Neural progenitor cell (in vitro differentiated cells): ENCODE data around the gene IGF2. TPM values are rescaled to one million over a fixed set of nuclear protein-coding genes. Genes with fewer than 3 reads are reported as not detected.

Experiments used
- DNase-seq: peaks from one replicate; pipeline ENCODE4 v3.0.0-alpha.2; 2016; ENCODE audit warnings: low spot score
- H2AFZ ChIP-seq: fragments of 200-600 bp; sonication (generic); replicated peaks from 2 replicates; pipeline ENCODE4 v1.6.1; 2016; ENCODE audit warnings: antibody characterized with exemption
- H3F3A ChIP-seq: fragments of 200-600 bp; sonication (generic); 2 replicates; pipeline ENCODE4 v1.6.1; 2016; ENCODE audit warnings: antibody characterized with exemption, low read depth
- H3K27ac ChIP-seq: fragments of 200-600 bp; sonication (generic); 2 replicates; pipeline ENCODE4 v1.5.1; 2016; ENCODE audit warnings: mild to moderate bottlenecking
- H3K27me3 ChIP-seq: fragments of 200-600 bp; sonication (generic); 2 replicates; pipeline ENCODE4 v1.6.1; 2016; ENCODE audit warnings: mild to moderate bottlenecking, moderate library complexity
- H3K36me3 ChIP-seq: fragments of 200-600 bp; sonication (generic); 2 replicates; pipeline ENCODE4 v1.5.1; 2016
- H3K4me1 ChIP-seq: fragments of 200-600 bp; sonication (generic); 2 replicates; pipeline ENCODE4 v1.6.1; 2016; ENCODE audit warnings: mixed run types
- H3K4me2 ChIP-seq: fragments of 200-600 bp; sonication (generic); 2 replicates; pipeline ENCODE4 v1.6.1; 2016
- H3K4me3 ChIP-seq: fragments of 200-600 bp; sonication (generic); 2 replicates; pipeline ENCODE4 v1.5.1; 2016
- H3K79me2 ChIP-seq: fragments of 200-600 bp; sonication (generic); 2 replicates; pipeline ENCODE4 v1.6.1; 2016; ENCODE audit warnings: low read depth
- H3K9ac ChIP-seq: fragments of 200-600 bp; sonication (generic); 2 replicates; pipeline ENCODE4 v1.6.1; 2016
- H3K9me3 ChIP-seq: fragments of 200-600 bp; sonication (generic); 2 replicates; pipeline ENCODE4 v1.5.1; 2016; ENCODE audit warnings: low read depth
- H4K20me1 ChIP-seq: fragments of 200-600 bp; sonication (generic); 2 replicates; pipeline ENCODE4 v1.6.1; 2016; ENCODE audit warnings: low read depth
- H3K27ac Mint-ChIP-seq: 3 replicates; pipeline ENCODE4 v1.8.0; 2021; ENCODE audit warnings: mixed read lengths
- H3K27me3 Mint-ChIP-seq: 2 replicates; pipeline ENCODE4 v1.8.0; 2022; ENCODE audit warnings: low read depth, mild to moderate bottlenecking, inconsistent platforms, moderate library complexity, mixed read lengths; ENCODE audit not compliant: insufficient read depth
- H3K36me3 Mint-ChIP-seq: 3 replicates; pipeline ENCODE4 v1.8.0; 2021; ENCODE audit warnings: mixed read lengths
- H3K4me1 Mint-ChIP-seq: 3 replicates; pipeline ENCODE4 v1.8.0; 2021; ENCODE audit warnings: mixed read lengths
- H3K4me3 Mint-ChIP-seq: 3 replicates; pipeline ENCODE4 v1.8.0; 2021; ENCODE audit warnings: mild to moderate bottlenecking, moderate library complexity, mixed read lengths
- H3K9me3 Mint-ChIP-seq: 3 replicates; pipeline ENCODE4 v1.8.0; 2020; ENCODE audit warnings: mixed read lengths
- EZH2 ChIP-seq: fragments of 200-600 bp; sonication (generic); IDR thresholded peaks from 2 replicates; pipeline ENCODE4 v1.6.1; 2017; ENCODE audit warnings: antibody characterized with exemption, mild to moderate bottlenecking, moderate library complexity
- EZH2phosphoT487 ChIP-seq: fragments of 200-600 bp; sonication (generic); IDR thresholded peaks from 2 replicates; pipeline ENCODE4 v1.6.1; 2017; ENCODE audit warnings: antibody characterized with exemption
- total RNA-seq: library from RNA; depleted of rRNA; stranded (reverse); fragments of >200 nt; gene quantifications from 2 replicates; pipeline ENCODE4 v1.2.3, GENCODE V29; 2015; ENCODE audit warnings: low replicate concordance
- TF ChIP-seq, protein P1 (sequence below): fragments of 200-600 bp; sonication (generic); IDR thresholded peaks from 2 replicates; pipeline ENCODE4 v1.5.1; 2017; ENCODE audit warnings: antibody characterized with exemption, mild to moderate bottlenecking

IGF2 gene
- total RNA-seq, 1 donor from 2014 or later: 0.45 TPM

DNA sequence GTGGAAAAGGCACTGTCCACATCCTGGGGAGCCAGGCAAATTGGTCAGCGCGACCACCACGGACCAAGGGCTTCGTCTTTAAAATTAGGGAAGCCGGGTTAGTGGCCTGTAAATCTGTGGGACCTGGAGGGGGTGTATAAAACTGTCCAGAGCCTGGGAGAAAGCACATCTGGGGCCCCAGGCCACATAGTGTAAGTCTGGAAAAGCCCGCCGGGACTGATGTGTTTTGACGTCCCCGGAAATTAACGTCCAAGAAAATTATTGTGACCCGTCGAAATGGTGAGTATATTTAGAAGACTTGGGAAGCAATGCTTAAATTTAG, 4.2 kb upstream of the IGF2 start:
- Histone ChIP-seq H3K27me3 (peaks cover 100% of the 10 kb centered on the region), H3F3A (peaks cover 4% of the 10 kb centered on the region), H3K4me2 (no peak overlapping the region), H3K9ac (no peak overlapping the region), H4K20me1 (peaks cover 48% of the 10 kb centered on the region), H3K4me3 (no peak overlapping the region), H3K79me2 (no peaks in the 10 kb centered on the region), H2AFZ (no peak overlapping the region), H3K36me3 (no peaks in the 10 kb centered on the region), H3K9me3 (no peaks in the 10 kb centered on the region), H3K27ac (no peak overlapping the region), H3K4me1 (peaks cover 16% of the 10 kb centered on the region)
- Mint-ChIP-seq H3K9me3 (no peaks in the 10 kb centered on the region), H3K36me3 (no peaks in the 10 kb centered on the region), H3K27me3 (peaks cover 64% of the 10 kb centered on the region), H3K27ac (no peak overlapping the region), H3K4me1 (peaks cover 15% of the 10 kb centered on the region), H3K4me3 (no peak overlapping the region)
- TF ChIP-seq EZH2phosphoT487 (no peak), EZH2 (no peak)
- TF ChIP-seq, protein P1, sequence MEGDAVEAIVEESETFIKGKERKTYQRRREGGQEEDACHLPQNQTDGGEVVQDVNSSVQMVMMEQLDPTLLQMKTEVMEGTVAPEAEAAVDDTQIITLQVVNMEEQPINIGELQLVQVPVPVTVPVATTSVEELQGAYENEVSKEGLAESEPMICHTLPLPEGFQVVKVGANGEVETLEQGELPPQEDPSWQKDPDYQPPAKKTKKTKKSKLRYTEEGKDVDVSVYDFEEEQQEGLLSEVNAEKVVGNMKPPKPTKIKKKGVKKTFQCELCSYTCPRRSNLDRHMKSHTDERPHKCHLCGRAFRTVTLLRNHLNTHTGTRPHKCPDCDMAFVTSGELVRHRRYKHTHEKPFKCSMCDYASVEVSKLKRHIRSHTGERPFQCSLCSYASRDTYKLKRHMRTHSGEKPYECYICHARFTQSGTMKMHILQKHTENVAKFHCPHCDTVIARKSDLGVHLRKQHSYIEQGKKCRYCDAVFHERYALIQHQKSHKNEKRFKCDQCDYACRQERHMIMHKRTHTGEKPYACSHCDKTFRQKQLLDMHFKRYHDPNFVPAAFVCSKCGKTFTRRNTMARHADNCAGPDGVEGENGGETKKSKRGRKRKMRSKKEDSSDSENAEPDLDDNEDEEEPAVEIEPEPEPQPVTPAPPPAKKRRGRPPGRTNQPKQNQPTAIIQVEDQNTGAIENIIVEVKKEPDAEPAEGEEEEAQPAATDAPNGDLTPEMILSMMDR: no peak
- DNase-seq: no peak

DNA sequence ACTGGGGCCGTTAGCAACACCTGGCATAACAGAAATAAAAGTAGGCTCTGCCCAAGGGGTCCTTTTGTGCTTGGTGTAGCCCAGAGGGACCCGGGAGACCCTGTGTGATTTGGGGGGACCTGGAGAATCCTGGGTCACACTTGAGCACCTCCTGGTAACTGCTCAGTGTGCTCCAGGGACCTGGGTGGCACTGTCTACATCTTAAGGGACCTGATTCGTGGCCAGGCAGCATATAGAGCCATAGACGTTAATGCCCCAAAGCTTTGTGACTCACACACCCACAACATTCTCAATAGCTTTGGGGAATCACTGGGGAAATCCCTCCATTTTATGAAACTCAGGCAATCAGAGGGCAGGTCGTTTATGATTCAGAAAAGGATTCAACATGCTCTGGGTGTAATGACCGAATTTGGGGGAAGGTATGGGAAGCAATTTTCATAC, 3.6 kb upstream of the IGF2 start:
- H3K27me3 ChIP-seq: peaks cover 100% of the 10 kb centered on the region
- H3K9me3 ChIP-seq: no peaks in the 10 kb centered on the region
- DNase-seq: no peak
- Mint-ChIP-seq H3K27ac (no peak overlapping the region), H3K9me3 (no peaks in the 10 kb centered on the region), H3K4me3 (no peak overlapping the region), H3K4me1 (peaks cover 11% of the 10 kb centered on the region), H3K36me3 (no peaks in the 10 kb centered on the region), H3K27me3 (peaks cover 62% of the 10 kb centered on the region)
- no peak overlapping the region for H3K4me2 ChIP-seq
- peaks cover 48% of the 10 kb centered on the region for H4K20me1 ChIP-seq
- TF ChIP-seq, protein P1: no peak
- no peak for TF ChIP-seq EZH2
- no peak for TF ChIP-seq EZH2phosphoT487
- H3K27ac ChIP-seq: no peak overlapping the region
- peaks cover under 1% of the 10 kb centered on the region for H3F3A ChIP-seq
- H2AFZ ChIP-seq: no peak overlapping the region
- H3K4me3 ChIP-seq: no peak overlapping the region
- no peaks in the 10 kb centered on the region for H3K36me3 ChIP-seq
- H3K4me1 ChIP-seq: peaks cover 10% of the 10 kb centered on the region
- no peak overlapping the region for H3K9ac ChIP-seq
- H3K79me2 ChIP-seq: no peaks in the 10 kb centered on the region

DNA sequence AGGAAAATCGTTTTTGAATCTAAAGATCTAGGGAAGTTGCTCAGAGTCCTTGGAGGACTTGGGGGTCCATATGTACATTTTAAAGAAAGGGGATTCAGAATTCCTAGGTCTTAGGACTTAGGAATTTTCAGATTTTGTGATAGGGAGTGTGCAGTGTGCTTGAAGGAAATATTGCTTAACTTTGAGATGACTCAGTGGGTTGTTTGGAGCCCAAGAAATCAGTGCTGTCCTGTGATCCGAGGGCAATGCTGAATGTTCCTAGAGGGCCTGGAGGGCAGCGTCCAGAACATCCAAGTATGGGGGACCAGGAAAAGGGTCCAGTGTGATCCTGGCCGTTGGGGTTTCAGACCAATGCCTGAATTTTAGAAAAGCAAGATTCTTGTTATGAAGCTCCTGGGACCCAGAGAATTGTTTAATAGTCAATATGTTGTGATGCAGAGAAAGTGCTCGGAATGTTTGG, 3.1 kb upstream of the IGF2 start:
- H3K27ac Mint-ChIP-seq: no peak overlapping the region

More for the DNA sequence above, 3.1 kb upstream of the IGF2 start:
- Mint-ChIP-seq H3K36me3 (no peaks in the 10 kb centered on the region), H3K4me1 (peaks cover 11% of the 10 kb centered on the region), H3K4me3 (no peak overlapping the region), H3K9me3 (no peaks in the 10 kb centered on the region), H3K27me3 (peaks cover 62% of the 10 kb centered on the region)
- peaks cover 48% of the 10 kb centered on the region for H4K20me1 ChIP-seq
- no peaks in the 10 kb centered on the region for H3K9me3 ChIP-seq
- H3K27me3 ChIP-seq: peaks cover 100% of the 10 kb centered on the region
- no peak for DNase-seq
- H3K4me1 ChIP-seq: peaks cover 5% of the 10 kb centered on the region
- no peaks in the 10 kb centered on the region for H3K79me2 ChIP-seq
- H3K36me3 ChIP-seq: no peaks in the 10 kb centered on the region
- H2AFZ ChIP-seq: no peak overlapping the region
- H3K27ac ChIP-seq: no peak overlapping the region
- no peak for TF ChIP-seq EZH2
- H3F3A ChIP-seq: peaks cover 5% of the 10 kb centered on the region
- no peak overlapping the region for H3K4me3 ChIP-seq
- no peak overlapping the region for H3K4me2 ChIP-seq
- no peak overlapping the region for H3K9ac ChIP-seq
